ENCODE measurements around the gene PCDHGA1.
"Not testable (repeated sequence)": the region's sequence is repeated elsewhere in the genome, so short reads cannot be mapped to it uniquely, and the experiment has no call there.

The PCDHGA1 gene

DNA sequence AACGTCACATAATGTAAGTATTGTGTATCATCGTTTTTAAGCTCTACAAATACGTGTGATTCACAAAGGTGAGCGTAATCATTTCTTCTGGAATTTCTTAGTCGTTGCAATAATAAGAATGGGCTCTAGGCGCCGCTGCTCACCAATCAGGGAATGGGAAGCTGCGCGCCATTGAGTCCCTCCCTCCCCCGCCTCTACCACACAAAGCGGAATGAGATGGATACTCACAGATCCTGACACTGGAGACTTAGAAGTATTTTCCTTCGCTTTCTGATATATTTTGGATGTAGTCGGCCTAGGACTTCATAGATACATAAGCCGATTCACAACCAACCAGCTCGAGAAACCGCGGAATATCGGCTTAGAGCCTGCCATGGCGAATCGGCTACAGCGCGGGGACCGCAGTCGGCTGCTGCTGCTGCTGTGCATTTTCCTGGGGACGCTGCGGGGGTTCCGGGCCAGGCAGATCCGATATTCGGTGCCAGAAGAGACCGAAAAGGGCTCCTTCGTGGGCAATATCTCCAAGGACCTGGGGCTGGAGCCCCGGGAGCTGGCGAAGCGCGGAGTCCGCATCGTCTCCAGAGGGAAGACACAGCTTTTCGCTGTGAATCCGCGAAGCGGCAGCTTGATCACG, 90.7 kb downstream of the PCDHGA1 start, which contains the start of gene PCDHGA11:
Gene PCDHGA11 (plus strand): TSS at position 197 of the 634 bp plus-strand sequence. CDS start 177 bp downstream, at position 374.
- DNase-seq (ENCODE audit: low spot score) = peak; percentile 33

DNA sequence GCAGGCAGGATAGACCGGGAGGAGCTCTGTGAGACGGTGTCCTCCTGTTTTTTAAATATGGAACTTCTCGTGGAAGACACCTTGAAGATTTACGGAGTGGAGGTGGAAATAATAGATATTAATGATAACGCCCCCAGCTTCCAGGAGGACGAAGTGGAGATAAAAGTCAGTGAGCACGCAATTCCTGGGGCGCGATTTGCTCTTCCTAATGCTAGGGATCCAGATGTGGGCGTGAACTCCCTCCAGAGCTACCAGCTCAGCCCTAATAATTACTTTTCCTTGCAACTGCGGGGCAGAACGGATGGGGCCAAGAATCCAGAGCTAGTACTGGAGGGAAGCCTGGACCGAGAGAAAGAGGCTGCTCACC, 91.2 kb downstream of the PCDHGA1 start:
- H3K9me3 Mint-ChIP-seq = peaks cover 19% of the 10 kb centered on the region
- H3K36me3 Mint-ChIP-seq (ENCODE audit: low read depth) = no peaks in the 10 kb centered on the region
- peak overlapping the region; percentile 87 for H3K4me3 Mint-ChIP-seq
- peak overlapping the region; percentile 51 for H3K27ac Mint-ChIP-seq
- H3K4me1 Mint-ChIP-seq (ENCODE audit: low read depth) = peaks cover 11% of the 10 kb centered on the region
- DNase-seq (ENCODE audit: low spot score) = no peak
- H3K27me3 Mint-ChIP-seq (ENCODE audit: low read depth) = peaks cover 58% of the 10 kb centered on the region

More for the DNA sequence above, 90.7 kb downstream of the PCDHGA1 start, which contains the start of gene PCDHGA11:
- H3K9me3 Mint-ChIP-seq = peaks cover 19% of the 10 kb centered on the region
- peak within 1 kb of the TSS; percentile 87 for H3K4me3 Mint-ChIP-seq
- H3K4me1 Mint-ChIP-seq (ENCODE audit: low read depth) = peaks cover 11% of the 10 kb centered on the region
- peak within 1 kb of the TSS; percentile 51 for H3K27ac Mint-ChIP-seq
- H3K27me3 Mint-ChIP-seq (ENCODE audit: low read depth) = peaks cover 62% of the 10 kb centered on the region
- no peaks in the 10 kb centered on the region for H3K36me3 Mint-ChIP-seq (ENCODE audit: low read depth)

DNA sequence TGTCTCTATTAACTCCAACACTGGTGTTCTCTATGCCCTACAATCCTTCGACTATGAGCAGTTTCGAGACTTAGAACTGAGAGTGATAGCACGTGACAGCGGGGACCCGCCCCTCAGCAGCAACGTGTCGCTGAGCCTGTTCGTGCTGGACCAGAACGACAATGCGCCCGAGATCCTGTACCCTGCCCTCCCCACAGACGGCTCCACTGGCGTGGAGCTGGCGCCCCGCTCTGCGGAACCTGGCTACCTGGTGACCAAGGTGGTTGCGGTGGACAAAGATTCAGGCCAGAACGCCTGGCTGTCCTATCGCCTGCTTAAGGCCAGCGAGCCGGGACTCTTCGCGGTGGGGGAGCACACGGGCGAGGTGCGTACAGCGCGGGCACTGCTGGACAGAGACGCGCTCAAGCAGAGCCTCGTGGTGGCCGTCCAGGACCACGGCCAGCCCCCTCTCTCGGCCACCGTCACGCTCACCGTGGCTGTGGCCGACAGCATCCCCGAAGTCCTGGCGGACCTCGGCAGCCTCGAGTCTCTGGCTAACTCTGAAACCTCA, 92.5 kb downstream of the PCDHGA1 start:
- no peak for DNase-seq (ENCODE audit: low spot score)
- Mint-ChIP-seq H3K9me3 (peaks cover 23% of the 10 kb centered on the region), H3K4me3 (peak overlapping the region; percentile 7), H3K4me1 (ENCODE audit: low read depth) (peaks cover 11% of the 10 kb centered on the region), H3K27ac (no peak overlapping the region), H3K36me3 (ENCODE audit: low read depth) (no peaks in the 10 kb centered on the region), H3K27me3 (ENCODE audit: low read depth) (peaks cover 54% of the 10 kb centered on the region)

DNA sequence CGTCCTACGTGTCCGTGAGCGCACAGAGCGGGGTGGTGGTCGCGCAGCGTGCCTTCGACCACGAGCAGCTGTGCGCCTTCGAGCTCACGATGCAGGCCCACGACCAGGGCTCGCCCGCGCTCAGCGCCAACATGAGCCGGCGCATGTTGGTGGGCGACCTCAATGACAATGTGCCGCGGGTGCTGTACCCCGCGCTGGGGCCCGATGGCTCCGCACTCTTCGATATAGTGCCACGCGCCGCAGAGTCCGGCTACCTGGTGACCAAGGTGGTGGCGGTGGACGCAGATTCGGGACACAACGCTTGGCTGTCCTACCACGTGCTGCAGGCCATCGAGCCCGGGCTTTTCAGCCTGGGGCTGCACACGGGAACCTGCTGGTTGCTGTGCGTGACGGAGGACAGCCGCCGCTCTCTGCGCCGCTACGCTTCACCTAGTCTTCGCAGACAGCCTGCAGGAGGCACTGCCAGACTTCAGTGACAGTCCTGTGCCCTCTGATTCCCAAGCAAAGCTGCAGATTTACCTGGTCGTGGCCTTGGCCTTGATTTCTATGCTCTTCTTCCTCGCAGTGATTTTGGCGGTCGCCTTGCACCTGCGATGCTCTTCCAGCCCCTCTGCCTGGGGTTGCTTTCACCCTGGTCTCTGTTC, 97.6 kb downstream of the PCDHGA1 start:
- no peak for DNase-seq (ENCODE audit: low spot score)
- H3K27me3 Mint-ChIP-seq (ENCODE audit: low read depth) = peaks cover 34% of the 10 kb centered on the region
- H3K4me1 Mint-ChIP-seq (ENCODE audit: low read depth) = peaks cover 2% of the 10 kb centered on the region
- H3K4me3 Mint-ChIP-seq = no peak overlapping the region
- H3K9me3 Mint-ChIP-seq = peaks cover 31% of the 10 kb centered on the region
- no peak overlapping the region for H3K27ac Mint-ChIP-seq
- H3K36me3 Mint-ChIP-seq (ENCODE audit: low read depth) = peaks cover 5% of the 10 kb centered on the region

DNA sequence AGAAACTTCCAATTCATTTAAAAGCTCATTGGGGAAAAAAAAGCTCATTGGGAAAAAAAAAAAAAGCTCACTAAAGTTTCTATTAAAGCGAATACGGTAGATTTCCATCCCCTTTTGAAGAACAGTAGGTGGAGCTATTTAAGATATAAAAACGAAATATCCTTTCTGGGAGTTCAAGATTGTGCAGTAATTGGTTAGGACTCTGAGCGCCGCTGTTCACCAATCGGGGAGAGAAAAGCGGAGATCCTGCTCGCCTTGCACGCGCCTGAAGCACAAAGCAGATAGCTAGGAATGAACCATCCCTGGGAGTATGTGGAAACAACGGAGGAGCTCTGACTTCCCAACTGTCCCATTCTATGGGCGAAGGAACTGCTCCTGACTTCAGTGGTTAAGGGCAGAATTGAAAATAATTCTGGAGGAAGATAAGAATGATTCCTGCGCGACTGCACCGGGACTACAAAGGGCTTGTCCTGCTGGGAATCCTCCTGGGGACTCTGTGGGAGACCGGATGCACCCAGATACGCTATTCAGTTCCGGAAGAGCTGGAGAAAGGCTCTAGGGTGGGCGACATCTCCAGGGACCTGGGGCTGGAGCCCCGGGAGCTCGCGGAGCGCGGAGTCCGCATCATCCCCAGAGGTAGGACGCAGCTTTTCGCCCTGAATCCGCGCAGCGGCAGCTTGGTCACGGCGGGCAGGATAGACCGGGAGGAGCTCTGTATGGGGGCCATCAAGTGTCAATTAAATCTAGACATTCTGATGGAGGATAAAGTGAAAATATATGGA, 100.2 kb downstream of the PCDHGA1 start, which contains the start of gene PCDHGA12:
Gene PCDHGA12 (plus strand): TSS at position 176 of the 782 bp plus-strand sequence. CDS start 253 bp downstream, at position 429.
- H3K4me3 Mint-ChIP-seq = peak within 1 kb of the TSS; percentile 78
- H3K27me3 Mint-ChIP-seq (ENCODE audit: low read depth) = peaks cover 28% of the 10 kb centered on the region
- H3K36me3 Mint-ChIP-seq (ENCODE audit: low read depth) = peaks cover 6% of the 10 kb centered on the region
- H3K27ac Mint-ChIP-seq = peak within 1 kb of the TSS; percentile 65
- no peak for DNase-seq (ENCODE audit: low spot score)
- H3K4me1 Mint-ChIP-seq (ENCODE audit: low read depth) = peaks cover 2% of the 10 kb centered on the region
- peaks cover 41% of the 10 kb centered on the region for H3K9me3 Mint-ChIP-seq

DNA sequence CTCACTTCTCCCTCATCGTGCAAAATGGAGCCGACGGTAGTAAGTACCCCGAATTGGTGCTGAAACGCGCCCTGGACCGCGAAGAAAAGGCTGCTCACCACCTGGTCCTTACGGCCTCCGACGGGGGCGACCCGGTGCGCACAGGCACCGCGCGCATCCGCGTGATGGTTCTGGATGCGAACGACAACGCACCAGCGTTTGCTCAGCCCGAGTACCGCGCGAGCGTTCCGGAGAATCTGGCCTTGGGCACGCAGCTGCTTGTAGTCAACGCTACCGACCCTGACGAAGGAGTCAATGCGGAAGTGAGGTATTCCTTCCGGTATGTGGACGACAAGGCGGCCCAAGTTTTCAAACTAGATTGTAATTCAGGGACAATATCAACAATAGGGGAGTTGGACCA, 101.0 kb downstream of the PCDHGA1 start:
- H3K36me3 Mint-ChIP-seq (ENCODE audit: low read depth) = peaks cover 6% of the 10 kb centered on the region
- DNase-seq (ENCODE audit: low spot score) = no peak
- peaks cover 28% of the 10 kb centered on the region for H3K27me3 Mint-ChIP-seq (ENCODE audit: low read depth)
- peaks cover 2% of the 10 kb centered on the region for H3K4me1 Mint-ChIP-seq (ENCODE audit: low read depth)
- peak overlapping the region; percentile 78 for H3K4me3 Mint-ChIP-seq
- no peak overlapping the region for H3K27ac Mint-ChIP-seq
- H3K9me3 Mint-ChIP-seq = peaks cover 41% of the 10 kb centered on the region

DNA sequence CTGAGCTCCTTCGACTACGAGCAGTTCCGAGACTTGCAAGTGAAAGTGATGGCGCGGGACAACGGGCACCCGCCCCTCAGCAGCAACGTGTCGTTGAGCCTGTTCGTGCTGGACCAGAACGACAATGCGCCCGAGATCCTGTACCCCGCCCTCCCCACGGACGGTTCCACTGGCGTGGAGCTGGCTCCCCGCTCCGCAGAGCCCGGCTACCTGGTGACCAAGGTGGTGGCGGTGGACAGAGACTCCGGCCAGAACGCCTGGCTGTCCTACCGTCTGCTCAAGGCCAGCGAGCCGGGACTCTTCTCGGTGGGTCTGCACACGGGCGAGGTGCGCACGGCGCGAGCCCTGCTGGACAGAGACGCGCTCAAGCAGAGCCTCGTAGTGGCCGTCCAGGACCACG, 102.0 kb downstream of the PCDHGA1 start:
- Mint-ChIP-seq H3K9me3 (peaks cover 36% of the 10 kb centered on the region), H3K27me3 (ENCODE audit: low read depth) (peaks cover 26% of the 10 kb centered on the region)
- not testable (repeated sequence) for H3K4me3 Mint-ChIP-seq; H3K4me1 Mint-ChIP-seq (ENCODE audit: low read depth); DNase-seq (ENCODE audit: low spot score); H3K27ac Mint-ChIP-seq; H3K36me3 Mint-ChIP-seq (ENCODE audit: low read depth)

DNA sequence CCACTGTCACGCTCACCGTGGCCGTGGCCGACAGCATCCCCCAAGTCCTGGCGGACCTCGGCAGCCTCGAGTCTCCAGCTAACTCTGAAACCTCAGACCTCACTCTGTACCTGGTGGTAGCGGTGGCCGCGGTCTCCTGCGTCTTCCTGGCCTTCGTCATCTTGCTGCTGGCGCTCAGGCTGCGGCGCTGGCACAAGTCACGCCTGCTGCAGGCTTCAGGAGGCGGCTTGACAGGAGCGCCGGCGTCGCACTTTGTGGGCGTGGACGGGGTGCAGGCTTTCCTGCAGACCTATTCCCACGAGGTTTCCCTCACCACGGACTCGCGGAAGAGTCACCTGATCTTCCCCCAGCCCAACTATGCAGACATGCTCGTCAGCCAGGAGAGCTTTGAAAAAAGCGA, 102.4 kb downstream of the PCDHGA1 start:
- DNase-seq (ENCODE audit: low spot score); H3K4me1 Mint-ChIP-seq (ENCODE audit: low read depth); H3K4me3 Mint-ChIP-seq; H3K27ac Mint-ChIP-seq; H3K36me3 Mint-ChIP-seq (ENCODE audit: low read depth): not testable (repeated sequence)
- Mint-ChIP-seq H3K9me3 (peaks cover 36% of the 10 kb centered on the region), H3K27me3 (ENCODE audit: low read depth) (peaks cover 26% of the 10 kb centered on the region)

DNA sequence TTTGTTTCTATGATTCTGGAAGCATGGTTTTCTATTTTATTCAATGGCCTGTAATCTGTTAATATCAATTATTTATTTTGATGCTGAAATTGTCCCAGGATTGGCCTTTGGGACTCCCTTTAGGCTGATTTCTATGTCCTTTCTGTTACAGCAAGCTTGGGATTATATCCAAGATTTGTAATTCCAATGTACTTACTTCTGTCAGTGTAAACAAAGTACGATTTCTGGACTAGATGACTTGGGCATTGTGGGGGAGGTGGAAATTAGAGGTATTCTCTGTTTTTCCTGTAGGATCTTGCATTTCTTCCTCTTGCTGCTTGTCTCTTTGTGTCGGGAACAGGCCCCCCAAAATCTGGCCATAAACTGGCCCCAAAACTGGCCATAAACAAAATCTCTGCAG, 103.7 kb downstream of the PCDHGA1 start:
- Mint-ChIP-seq H3K9me3 (peaks cover 31% of the 10 kb centered on the region), H3K4me3 (no peak overlapping the region), H3K4me1 (ENCODE audit: low read depth) (peaks cover 2% of the 10 kb centered on the region), H3K27me3 (ENCODE audit: low read depth) (peaks cover 23% of the 10 kb centered on the region), H3K27ac (no peak overlapping the region), H3K36me3 (ENCODE audit: low read depth) (peaks cover 6% of the 10 kb centered on the region)
- DNase-seq (ENCODE audit: low spot score) = no peak

DNA sequence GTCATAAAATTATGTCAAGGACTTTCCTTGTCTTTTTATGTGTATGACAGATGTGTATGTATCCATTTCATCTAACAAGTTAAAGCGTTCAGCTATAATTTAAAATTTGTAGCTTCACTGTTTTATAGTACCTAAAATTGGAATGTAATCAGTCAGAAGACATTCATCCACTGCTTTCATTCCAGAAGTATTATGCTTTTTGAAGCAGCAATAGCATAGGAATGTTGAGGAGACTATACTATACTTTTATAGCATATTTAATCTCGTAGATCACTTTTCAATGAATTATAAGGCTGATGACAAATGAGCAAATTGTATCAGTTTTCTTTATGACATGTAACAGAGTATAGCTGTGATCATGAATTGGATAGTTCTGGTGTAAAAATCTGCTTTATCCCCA, 106.9 kb downstream of the PCDHGA1 start:
- H3K4me3 Mint-ChIP-seq = no peak overlapping the region
- peaks cover 5% of the 10 kb centered on the region for H3K27me3 Mint-ChIP-seq (ENCODE audit: low read depth)
- peaks cover 1% of the 10 kb centered on the region for H3K36me3 Mint-ChIP-seq (ENCODE audit: low read depth)
- no peaks in the 10 kb centered on the region for H3K4me1 Mint-ChIP-seq (ENCODE audit: low read depth)
- no peak for DNase-seq (ENCODE audit: low spot score)
- H3K9me3 Mint-ChIP-seq = peaks cover 13% of the 10 kb centered on the region
- no peak overlapping the region for H3K27ac Mint-ChIP-seq

DNA sequence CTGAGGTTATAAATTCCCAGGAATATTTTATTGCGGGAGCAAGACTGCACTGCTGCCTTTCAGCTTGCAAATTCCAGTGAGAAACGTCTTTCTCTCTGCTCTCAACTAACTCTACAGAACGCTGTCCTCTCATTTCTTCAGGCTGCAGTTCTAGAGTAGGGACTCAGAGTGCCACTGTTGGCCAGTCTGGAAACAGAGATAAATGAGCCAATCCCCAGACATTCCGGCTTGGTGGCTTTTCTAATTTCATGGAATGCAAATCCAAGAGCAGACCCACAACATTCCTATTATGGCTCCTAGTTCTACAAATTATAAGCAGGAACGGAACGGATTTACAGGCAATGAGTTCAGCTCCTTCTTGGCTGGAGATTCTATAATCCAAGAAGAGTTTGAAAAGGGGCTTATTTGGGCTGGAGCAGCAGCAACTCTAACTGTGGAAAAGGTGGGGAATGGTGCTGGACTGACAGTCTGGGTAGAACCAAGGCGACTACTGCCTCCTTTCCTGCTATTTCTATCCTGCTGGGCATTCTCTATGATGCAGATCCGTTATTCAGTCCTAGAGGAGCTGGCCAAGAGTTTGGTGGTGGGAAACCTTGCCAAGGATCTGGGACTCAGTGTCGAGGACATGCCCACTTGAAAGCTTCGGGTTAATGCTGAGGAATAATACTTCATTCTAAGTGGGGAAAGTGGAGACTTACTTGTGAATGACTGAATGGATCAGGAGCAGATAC, 109.3 kb downstream of the PCDHGA1 start:
- H3K4me3 Mint-ChIP-seq = no peak overlapping the region
- no peak for DNase-seq (ENCODE audit: low spot score)
- H3K36me3 Mint-ChIP-seq (ENCODE audit: low read depth) = no peaks in the 10 kb centered on the region
- H3K27me3 Mint-ChIP-seq (ENCODE audit: low read depth) = no peaks in the 10 kb centered on the region
- H3K27ac Mint-ChIP-seq = no peak overlapping the region
- H3K9me3 Mint-ChIP-seq = peaks cover 3% of the 10 kb centered on the region
- no peaks in the 10 kb centered on the region for H3K4me1 Mint-ChIP-seq (ENCODE audit: low read depth)

DNA sequence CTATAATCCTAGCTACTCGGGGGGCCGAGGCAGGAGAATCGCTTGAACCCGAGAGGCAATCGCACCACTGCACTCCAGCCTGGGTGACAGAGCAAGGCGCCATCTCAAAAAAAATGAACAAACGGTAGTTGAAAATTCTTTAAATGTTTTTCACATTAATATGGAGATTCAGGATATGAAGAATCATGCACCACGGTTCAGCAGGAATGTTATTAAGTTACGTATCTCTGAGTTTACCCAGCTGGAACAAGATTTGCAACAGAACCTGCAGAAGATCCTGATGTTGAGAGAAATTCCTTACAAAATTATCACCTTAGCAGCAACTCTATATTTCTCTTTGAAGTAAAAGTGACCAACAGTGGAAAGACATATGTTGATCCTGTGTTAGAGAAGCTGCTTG, 110.0 kb downstream of the PCDHGA1 start:
- DNase-seq (ENCODE audit: low spot score) = no peak
- Mint-ChIP-seq H3K36me3 (ENCODE audit: low read depth) (no peaks in the 10 kb centered on the region), H3K27ac (no peak overlapping the region), H3K4me1 (ENCODE audit: low read depth) (no peaks in the 10 kb centered on the region), H3K9me3 (peaks cover 3% of the 10 kb centered on the region), H3K4me3 (no peak overlapping the region), H3K27me3 (ENCODE audit: low read depth) (no peaks in the 10 kb centered on the region)

DNA sequence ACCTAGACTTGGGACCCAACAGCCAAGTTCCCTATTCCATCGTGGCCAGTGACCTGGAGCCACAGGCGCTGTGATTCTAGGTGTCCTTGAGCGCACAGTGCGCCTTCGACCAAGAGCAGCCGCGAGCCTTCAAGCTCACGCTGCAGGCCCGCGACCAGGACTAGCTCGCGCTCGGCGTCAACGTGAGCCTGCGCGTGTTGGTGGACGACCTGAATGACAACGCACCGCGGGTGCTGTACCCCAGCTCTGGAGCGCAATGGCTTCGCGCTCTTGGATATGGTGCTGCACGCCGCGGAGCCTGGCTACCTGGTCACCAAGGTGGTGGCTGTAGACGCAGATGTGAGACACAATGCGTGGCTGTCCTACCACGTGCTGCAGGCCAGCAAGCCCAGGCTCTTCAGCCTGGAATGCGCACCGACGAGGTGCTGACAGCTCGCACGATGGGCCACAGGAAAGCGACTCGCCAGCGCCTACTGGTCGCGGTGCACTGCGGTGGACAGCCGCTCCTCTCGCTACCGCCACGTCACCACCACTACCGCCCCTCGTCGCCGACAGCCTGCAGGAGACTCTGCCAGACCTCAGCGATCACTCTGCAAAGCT, 111.4 kb downstream of the PCDHGA1 start:
- Mint-ChIP-seq H3K27me3 (ENCODE audit: low read depth) (no peaks in the 10 kb centered on the region), H3K36me3 (ENCODE audit: low read depth) (no peaks in the 10 kb centered on the region), H3K9me3 (peaks cover 3% of the 10 kb centered on the region), H3K27ac (no peak overlapping the region), H3K4me1 (ENCODE audit: low read depth) (no peaks in the 10 kb centered on the region), H3K4me3 (no peak overlapping the region)
- no peak for DNase-seq (ENCODE audit: low spot score)
